H1 (cell line): Measurements from ENCODE around the gene AOPEP. TPM values are rescaled to one million over a fixed set of nuclear protein-coding genes. Genes with fewer than 3 reads are reported as not detected.

ENCODE experiments used
- CTCF ChIA-PET: fragments of 300-600 bp; sonication (Branson Sonifier 250); formaldehyde crosslinking; loops from one replicate; lab custom pipeline; 2021; ENCODE audit not compliant: partially characterized antibody; lab: Charles Lee
- POLR2A ChIA-PET: fragments of 300-600 bp; sonication (Branson Sonifier 250); formaldehyde crosslinking; loops from one replicate; lab custom pipeline; 2021; ENCODE audit warnings: inconsistent platforms; ENCODE audit not compliant: partially characterized antibody; lab: Charles Lee
- DNase-seq, 2 experiments: peaks; one replicate each; pipeline versions ENCODE4 v3.0.0 to v3.0.0-alpha.2; 2010 to 2022; ENCODE audit warnings: low spot score in 2 of 2, low read depth in 1 of 2, mixed read lengths in 1 of 2
- FAIRE-seq: peaks from 2 replicates; lab custom pipeline; 2011; peaks lifted over from hg19 to GRCh38; lab: Jason Lieb, UNC
- H2AFZ ChIP-seq: 2 replicates; pipeline ENCODE4 v1.8.1; 2012; ENCODE audit warnings: low read length, inconsistent platforms
- H2AK5ac ChIP-seq: 2 replicates; pipeline ENCODE4 v1.6.1; 2013; ENCODE audit warnings: low read depth, low read length
- H2BK120ac ChIP-seq: replicated peaks from 2 replicates; pipeline ENCODE3; 2013; ENCODE audit warnings: low read depth, low read length, inconsistent platforms
- H2BK12ac ChIP-seq: 2 replicates; pipeline ENCODE4 v1.6.1; 2013; ENCODE audit warnings: low read depth, low read length
- H2BK15ac ChIP-seq: 2 replicates; pipeline ENCODE4 v1.6.1; 2013; ENCODE audit warnings: low read length
- H2BK20ac ChIP-seq: 2 replicates; pipeline ENCODE4 v1.6.1; 2013; ENCODE audit warnings: low read length
- H2BK5ac ChIP-seq: 2 replicates; pipeline ENCODE4 v1.6.1; 2013; ENCODE audit warnings: low read depth, low read length
- H3K14ac ChIP-seq: 2 replicates; pipeline ENCODE4 v1.6.1; 2013; ENCODE audit warnings: inconsistent platforms; ENCODE audit not compliant: insufficient read length
- H3K18ac ChIP-seq: 2 replicates; pipeline ENCODE4 v1.6.1; 2013; ENCODE audit warnings: low read length; ENCODE audit errors: extremely low read depth
- H3K23ac ChIP-seq: 2 replicates; pipeline ENCODE4 v1.6.1; 2013; ENCODE audit warnings: inconsistent platforms; ENCODE audit not compliant: insufficient read length
- H3K23me2 ChIP-seq: 2 replicates; pipeline ENCODE4 v1.6.1; 2013; ENCODE audit warnings: low read depth, low read length
- H3K27ac ChIP-seq: 2 replicates; pipeline ENCODE4 v1.6.1; 2011; ENCODE audit warnings: low read depth, low read length, inconsistent platforms
- H3K27me3 ChIP-seq, 4 experiments: replicated peaks in 1 of 4; 1 replicate in 1 of 4; 2 replicates in 3 of 4; pipeline versions ENCODE4 v1.6.1 to v1.8.1; 2011 to 2013; ENCODE audit warnings: low read length in 3 of 4, mild to moderate bottlenecking in 3 of 4, inconsistent platforms in 2 of 4, mixed read lengths in 2 of 4, moderate library complexity in 1 of 4; ENCODE audit not compliant: control insufficient read depth in 3 of 4, insufficient read depth in 3 of 4; ENCODE audit errors: extremely low read depth in 1 of 4
- H3K36me3 ChIP-seq, 4 experiments: 2 replicates each; pipeline versions ENCODE4 v1.6.1 to v1.8.1; 2011 to 2013; ENCODE audit warnings: mild to moderate bottlenecking in 4 of 4, low read length in 3 of 4, moderate library complexity in 2 of 4, control low read depth in 1 of 4, inconsistent platforms in 1 of 4; ENCODE audit not compliant: insufficient read depth in 4 of 4, control insufficient read depth in 2 of 4
- H3K4ac ChIP-seq: replicated peaks from 2 replicates; pipeline ENCODE3; 2013; ENCODE audit warnings: low read length, low read depth, mixed read lengths, inconsistent platforms; ENCODE audit not compliant: insufficient read length
- H3K4me1 ChIP-seq, 4 experiments: replicated peaks in 1 of 4; 1 replicate in 1 of 4; 2 replicates in 3 of 4; pipeline versions ENCODE4 v1.6.1 to v1.8.1; 2011 to 2013; ENCODE audit warnings: low read length in 3 of 4, inconsistent platforms in 2 of 4, mixed read lengths in 1 of 4; ENCODE audit not compliant: insufficient read depth in 4 of 4, control insufficient read depth in 3 of 4
- H3K4me2 ChIP-seq, 2 experiments: 2 replicates each; pipeline versions ENCODE4 v1.6.1 to v1.8.1; 2011 to 2013; ENCODE audit warnings: low read depth in 2 of 2, low read length in 2 of 2, control low read depth in 1 of 2, inconsistent platforms in 1 of 2, mild to moderate bottlenecking in 1 of 2; ENCODE audit not compliant: insufficient read depth in 1 of 2
- H3K4me3 ChIP-seq, 4 experiments: fragments of 200-600, 300-600 bp in 1 of 4; sonication (generic), shearing (Covaris generic), sonication (Bioruptor Twin) in 1 of 4; 2 replicates each; pipeline versions ENCODE4 v1.5.1 to v1.8.1; 2011 to 2016; ENCODE audit warnings: low read length in 4 of 4, low read depth in 3 of 4, control low read depth in 2 of 4, inconsistent platforms in 2 of 4, mild to moderate bottlenecking in 2 of 4, mixed read lengths in 1 of 4, moderate library complexity in 1 of 4; ENCODE audit not compliant: insufficient read depth in 2 of 4; ENCODE audit errors: extremely low read depth in 1 of 4
- H3K56ac ChIP-seq: replicated peaks from 2 replicates; pipeline ENCODE3; 2013; ENCODE audit warnings: low read depth, mild to moderate bottlenecking, mixed read lengths, low read length, inconsistent platforms; ENCODE audit not compliant: insufficient read length
- H3K79me1 ChIP-seq: 2 replicates; pipeline ENCODE4 v1.6.1; 2013; ENCODE audit warnings: low read depth, low read length, control low read depth
- H3K79me2 ChIP-seq, 2 experiments: 2 replicates each; pipeline versions ENCODE4 v1.6.1 to v1.8.1; 2012 to 2013; ENCODE audit warnings: low read length in 2 of 2, mild to moderate bottlenecking in 2 of 2, inconsistent platforms in 1 of 2; ENCODE audit not compliant: insufficient read depth in 2 of 2, control insufficient read depth in 1 of 2
- H3K9ac ChIP-seq, 4 experiments: replicated peaks in 1 of 4; 1 replicate in 1 of 4; 2 replicates in 3 of 4; pipeline versions ENCODE4 v1.6.1 to v1.8.1; 2011 to 2013; ENCODE audit warnings: low read depth in 3 of 4, low read length in 3 of 4, control low read depth in 2 of 4, mild to moderate bottlenecking in 2 of 4, moderate library complexity in 2 of 4, inconsistent platforms in 1 of 4; ENCODE audit errors: extremely low read depth in 1 of 4
- H3K9me3 ChIP-seq, 2 experiments: 2 replicates each; pipeline versions ENCODE4 v1.6.1 to v1.8.1; 2012 to 2013; ENCODE audit warnings: mild to moderate bottlenecking in 2 of 2, moderate library complexity in 2 of 2, control low read depth in 1 of 2, inconsistent platforms in 1 of 2, low read depth in 1 of 2, low read length in 1 of 2, mixed read lengths in 1 of 2; ENCODE audit not compliant: insufficient read depth in 2 of 2
- H4K20me1 ChIP-seq, 2 experiments: replicated peaks in 1 of 2; 2 replicates each; pipeline versions ENCODE3 to v1.8.1; 2011 to 2013; ENCODE audit warnings: inconsistent platforms in 2 of 2, low read length in 2 of 2, mild to moderate bottlenecking in 1 of 2; ENCODE audit not compliant: insufficient read depth in 2 of 2, control insufficient read depth in 1 of 2
- H4K5ac ChIP-seq: 2 replicates; pipeline ENCODE4 v1.6.1; 2013; ENCODE audit warnings: low read length, low read depth, mixed read lengths, inconsistent platforms; ENCODE audit not compliant: insufficient read length
- H4K8ac ChIP-seq: 2 replicates; pipeline ENCODE4 v1.8.0; 2013; ENCODE audit warnings: mild to moderate bottlenecking, moderate library complexity, low read length, inconsistent platforms; ENCODE audit not compliant: insufficient read depth; ENCODE audit errors: extremely low read depth
- H4K91ac ChIP-seq: replicated peaks from 2 replicates; pipeline ENCODE3; 2013; ENCODE audit warnings: low read length, mixed read lengths, inconsistent platforms; ENCODE audit not compliant: insufficient read length
- CTBP2 ChIP-seq: IDR thresholded peaks from 2 replicates; pipeline ENCODE4 v1.7.0; 2011; ENCODE audit warnings: borderline replicate concordance, mild to moderate bottlenecking, moderate library complexity, mixed read lengths, low read length; ENCODE audit not compliant: insufficient read depth, insufficient read length
- POLR2AphosphoS5 ChIP-seq: IDR thresholded peaks from 2 replicates; pipeline ENCODE4 v1.6.1; 2011; ENCODE audit warnings: low read depth, low read length
- RAD21 ChIP-seq, 2 experiments: IDR thresholded peaks in 1 of 2; conservative IDR thresholded peaks in 1 of 2; 2 replicates each; pipeline ENCODE4 v1.6.1; 2011; ENCODE audit warnings: low read depth in 2 of 2, low read length in 2 of 2, improper control_type of control experiment in 1 of 2, inconsistent platforms in 1 of 2, mild to moderate bottlenecking in 1 of 2, moderate library complexity in 1 of 2
- TAF7 ChIP-seq: optimal IDR thresholded peaks from 2 replicates; pipeline ENCODE3; 2011; ENCODE audit warnings: low read depth, mild to moderate bottlenecking, inconsistent platforms, low read length, moderate library complexity, borderline replicate concordance
- WGBS, 2 experiments: shearing (Covaris generic) in 1 of 2; methylation state at CpG; one replicate each; pipeline versions ENCODE4 v1.1.6 to v1.1.7; 2013 to 2015; ENCODE audit warnings: low lambda C conversion rate in 2 of 2, mixed read lengths in 2 of 2, inconsistent platforms in 1 of 2, low coverage in 1 of 2, missing lambda C conversion rate in 1 of 2; ENCODE audit not compliant: insufficient replicate concordance in 2 of 2, insufficient coverage in 1 of 2, insufficient read length in 1 of 2; ENCODE audit errors: extremely low coverage in 1 of 2, missing lambda C conversion rate in 1 of 2; 5-methylcytosine and 5-hydroxymethylcytosine counted together
- polyA plus RNA-seq, 7 experiments: library from polyadenylated mRNA; depleted of rRNA in 3 of 7; stranded (reverse) in 5 of 7; unstranded in 2 of 7; fragments of >200 nt in 5 of 7; fragments of 200-250 nt in 2 of 7; gene quantifications; 1 replicate in 5 of 7; 2 replicates in 1 of 7; 4 replicates in 1 of 7; pipeline versions ENCODE4 v1.2.1 to v1.2.3, GENCODE V29; 2011 to 2013; ENCODE audit warnings: missing spikeins in 2 of 7, mixed read lengths in 2 of 7
- total RNA-seq: library from RNA; stranded (reverse); fragmentation: NEBNext Ultra II Directional; extraction: Animal tissue kit (Norgen Biotek cat#: 25700); gene quantifications from 2 replicates; pipeline ENCODE4 v1.2.1, GENCODE V29; 2021

Gene AOPEP
- total and polyA plus RNA-seq, 2 of the 8 experiments (the other 6 are each of a cell fraction or from before 2014, with no cell fraction given) = 6.1 to 14.3 TPM

GRCh38 chr9:95037789-95038521 is 311.5 kb downstream of the AOPEP start:
- H3K18ac ChIP-seq = no peak overlapping the region
- POLR2A ChIA-PET = interaction anchor here (1.2 kb wide), 1 partner anchor 484 kb away, joined by 3 read pairs; the partner anchor contains the start of gene PCAT7
- H2BK12ac ChIP-seq = no peak overlapping the region

More at GRCh38 chr9:95037789-95038521, 311.5 kb downstream of the AOPEP start:
- Histone ChIP-seq H3K4me1 (no peaks in the 10 kb centered on the region), H3K27me3 (no peaks in the 10 kb centered on the region), H2AK5ac (no peak overlapping the region), H3K79me2 (no peaks in the 10 kb centered on the region), H4K20me1 (peaks cover 0 to 2% of the 10 kb centered on the region in 2 experiments), H3K27ac (no peak overlapping the region), H3K9me3 (no peaks in the 10 kb centered on the region), H2AFZ (no peak overlapping the region), H4K91ac (no peak overlapping the region), H3K14ac (no peak overlapping the region), H3K36me3 (no peaks in the 10 kb centered on the region), H3K23ac (no peak overlapping the region)
- DNase-seq (no peak), FAIRE-seq (no peak)
- 93% methylated on average over 7 of the region's 7 CpGs; no CpG with 5 or more reads in 1 of the 2 experiments for WGBS, 2 experiments
- no peak for TF ChIP-seq POLR2AphosphoS5
- no peak for TF ChIP-seq TAF7
- no peak for TF ChIP-seq RAD21 (IDR thresholded peaks at IDR 0.05 in 1 of 2, conservative IDR thresholded peaks at IDR 0.05 in 1 of 2; ENCODE audit: low read depth in 2 of 2, low read length in 2 of 2)
- TF ChIP-seq CTBP2 = no peak
- TF ChIP-seq, all 59 proteins: peak for 0
- Histone ChIP-seq H3K23me2 (no peaks in the 10 kb centered on the region), H3K9ac (no peak overlapping the region), H4K5ac (no peak overlapping the region), H3K4me2 (no peak overlapping the region), H3K79me1 (no peaks in the 10 kb centered on the region; the same call in 1 of the 2 replicates), H3K56ac (no peak overlapping the region), H2BK15ac (no peak overlapping the region), H2BK20ac (no peak overlapping the region), H2BK120ac (no peak overlapping the region), H3K4ac (no peak overlapping the region), H4K8ac (no peak overlapping the region), H3K4me3 (no peak overlapping the region), H2BK5ac (no peak overlapping the region)
- CTCF ChIA-PET = interaction anchor here (1.0 to 1.1 kb wide), 2 partner anchors 79 to 227 kb away, joined by 3 to 4 read pairs; no protein-coding TSS in a partner anchor
